GM18867 (cell line): ENCODE results near the gene ANO9.
"Not testable (repeated sequence)": the region's sequence is repeated elsewhere in the genome, so short reads cannot be mapped to it uniquely, and the experiment has no call there.

Source experiments
- ATAC-seq: cut with Tn5 transposase; IDR thresholded peaks from one replicate; pipeline ENCODE4 v1.9.1; 2021; ENCODE audit warnings: mild to moderate bottlenecking, moderate library complexity; ENCODE audit not compliant: unreplicated experiment

Gene ANO9

GRCh38 chr11:472272-472671, 30.5 kb upstream of the ANO9 start:
- ATAC-seq = no peak

- no peak for ATAC-seq
Measured at GRCh38 chr11:471468-472145, 29.8 kb upstream of the ANO9 start.

- no peak for ATAC-seq
Measured at GRCh38 chr11:469684-470560, 28.1 kb upstream of the ANO9 start.

- ATAC-seq = not testable (repeated sequence)
Measured at GRCh38 chr11:469026-469683, 27.3 kb upstream of the ANO9 start.

GRCh38 chr11:468493-468892, 26.7 kb upstream of the ANO9 start:
- no peak for ATAC-seq

- ATAC-seq = no peak
Measured at GRCh38 chr11:468036-468435, 26.2 kb upstream of the ANO9 start.

- no peak for ATAC-seq
Measured at GRCh38 chr11:465896-466530, 24.2 kb upstream of the ANO9 start.

GRCh38 chr11:464316-464715, 22.5 kb upstream of the ANO9 start:
- ATAC-seq = no peak

GRCh38 chr11:462107-462890, 20.5 kb upstream of the ANO9 start:
- no peak for ATAC-seq

GRCh38 chr11:461626-462025, 19.8 kb upstream of the ANO9 start:
- ATAC-seq = no peak

- no peak for ATAC-seq
Measured at GRCh38 chr11:460331-461199, 18.8 kb upstream of the ANO9 start.

- ATAC-seq = no peak
Measured at GRCh38 chr11:459511-460220, 17.9 kb upstream of the ANO9 start.

GRCh38 chr11:457111-457760, 15.4 kb upstream of the ANO9 start:
- no peak for ATAC-seq

- no peak for ATAC-seq
Measured at GRCh38 chr11:456533-456932, 14.7 kb upstream of the ANO9 start.

GRCh38 chr11:455566-456147, 13.8 kb upstream of the ANO9 start:
- no peak for ATAC-seq

GRCh38 chr11:454801-455565, 13.2 kb upstream of the ANO9 start:
- ATAC-seq = no peak

- ATAC-seq = no peak
Measured at GRCh38 chr11:454043-454442, 12.2 kb upstream of the ANO9 start.
